Activated CD8-positive, alpha-beta memory T cell treated with anti-CD3 and anti-CD28 coated beads for 1 hour (primary cell): ENCODE results near the gene ZC3H18.

Experiments used
- DNase-seq, 2 donors: peaks; one replicate each; pipeline ENCODE4 v3.0.0-alpha.2; 2020; ENCODE audit warnings: low read depth in 1 of 2; ENCODE audit errors: extremely low read depth in 1 of 2

The ZC3H18 gene

GRCh38 chr16:88532434-88533241 lies 37.6 kb upstream of the ZC3H18 start:
- DNase-seq, result no peak

- DNase-seq, result no peak
These were observed 36.8 kb upstream of the ZC3H18 start for GRCh38 chr16:88533381-88533917.

GRCh38 chr16:88533932-88534637 lies 36.1 kb upstream of the ZC3H18 start:
- DNase-seq, result peak; percentile 38 to 72

GRCh38 chr16:88534638-88535190 lies 35.5 kb upstream of the ZC3H18 start:
- DNase-seq, result no peak

- no peak for DNase-seq
These were observed 34.9 kb upstream of the ZC3H18 start for GRCh38 chr16:88535191-88535856.

GRCh38 chr16:88535857-88536222 lies 34.4 kb upstream of the ZC3H18 start:
- DNase-seq, result no peak

GRCh38 chr16:88536510-88536909 lies 33.7 kb upstream of the ZC3H18 start:
- no peak for DNase-seq

GRCh38 chr16:88536971-88537751 lies 33.0 kb upstream of the ZC3H18 start:
- DNase-seq, result no peak

GRCh38 chr16:88537859-88538258 lies 32.3 kb upstream of the ZC3H18 start:
- DNase-seq, result no peak

GRCh38 chr16:88538366-88539060 lies 31.7 kb upstream of the ZC3H18 start:
- no peak for DNase-seq

GRCh38 chr16:88539261-88539651 lies 30.9 kb upstream of the ZC3H18 start:
- no peak for DNase-seq

GRCh38 chr16:88539652-88540345 lies 30.4 kb upstream of the ZC3H18 start:
- DNase-seq, result no peak

GRCh38 chr16:88540346-88540977 lies 29.7 kb upstream of the ZC3H18 start:
- no peak for DNase-seq

- DNase-seq, result no peak
These were observed 28.2 kb upstream of the ZC3H18 start for GRCh38 chr16:88541831-88542616.

GRCh38 chr16:88543230-88543813 lies 26.9 kb upstream of the ZC3H18 start:
- no peak for DNase-seq

- no peak for DNase-seq
These were observed 24.4 kb upstream of the ZC3H18 start for GRCh38 chr16:88545781-88546180.

GRCh38 chr16:88548131-88548874 lies 21.9 kb upstream of the ZC3H18 start:
- DNase-seq, result no peak
